ENCODE measurements around the gene LRRC34. TPM values are rescaled to one million over a fixed set of nuclear protein-coding genes. Genes with fewer than 3 reads are reported as not detected.
A peak's percentile ranks its signal among the peaks of the same experiment; 100 is the strongest.

LRRC34 gene
- total and polyA plus RNA-seq, 9 of the 15 experiments (the other 6 are each of a cell fraction or from before 2014, with no cell fraction given), result 0.17 to 0.30 TPM; not detected in 7

DNA sequence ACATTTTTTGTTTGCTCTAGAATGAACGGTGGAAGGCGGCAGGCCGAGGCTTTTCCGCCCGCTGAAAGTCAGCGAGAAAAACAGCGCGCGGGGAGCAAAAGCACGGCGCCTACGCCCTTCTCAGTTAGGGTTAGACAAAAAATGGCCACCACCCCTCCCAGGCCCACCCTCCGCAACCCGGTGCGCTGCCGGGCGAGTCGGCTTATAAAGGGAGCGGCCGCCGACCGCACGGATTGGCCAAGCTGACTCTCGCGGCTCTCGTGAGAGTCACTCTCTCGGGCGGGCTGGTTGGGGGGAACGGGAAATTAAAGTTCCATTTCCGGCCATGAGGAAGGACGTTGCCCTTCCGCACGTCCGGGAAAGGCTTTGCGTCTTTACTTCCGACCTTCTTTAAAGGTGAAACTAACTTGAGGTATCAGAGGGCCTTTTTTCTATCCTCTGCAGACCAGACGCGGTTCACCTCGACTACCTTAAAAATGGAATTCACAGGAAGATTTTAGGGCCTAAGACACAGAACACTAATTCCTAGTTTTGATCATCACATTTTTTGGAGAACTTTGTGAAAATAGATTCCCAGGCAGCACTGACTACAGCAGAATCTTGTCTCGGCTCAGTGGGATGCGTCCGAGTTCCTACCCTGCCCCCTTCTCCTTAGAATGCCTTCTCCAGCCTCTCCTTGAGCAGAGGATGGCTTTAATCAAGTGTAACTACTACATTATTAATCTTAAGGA lies 47.7 kb downstream of the LRRC34 start, which contains the start of gene TERC (continued):
- TF ChIP-seq, protein P1, sequence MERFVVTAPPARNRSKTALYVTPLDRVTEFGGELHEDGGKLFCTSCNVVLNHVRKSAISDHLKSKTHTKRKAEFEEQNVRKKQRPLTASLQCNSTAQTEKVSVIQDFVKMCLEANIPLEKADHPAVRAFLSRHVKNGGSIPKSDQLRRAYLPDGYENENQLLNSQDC (CRISPR knock-in tag; IDR thresholded peaks at IDR 0.05), result peak; percentile 86
- TF ChIP-seq ZFP30 (CRISPR knock-in tag; IDR thresholded peaks at IDR 0.05; ENCODE audit: borderline replicate concordance) (peak; percentile 49; the same call in 1 of the 2 replicates), MAFF (IDR thresholded peaks at IDR 0.05; ENCODE audit: low read length) (no peak; the same call in 1 of the 2 replicates), ARHGAP35 (IDR thresholded peaks at IDR 0.05; ENCODE audit: partially characterized antibody) (peak; percentile 60), SRSF1 (IDR thresholded peaks at IDR 0.05; ENCODE audit: low read depth, low read length) (0 out of 2 replicates have a peak, but pooled peaks have one; percentile 26), MAFK (IDR thresholded peaks at IDR 0.05; ENCODE audit: low read length) (no peak), GATAD2B (IDR thresholded peaks at IDR 0.05; ENCODE audit: borderline replicate concordance) (no peak), POLR3G (IDR thresholded peaks at IDR 0.05; ENCODE audit: extremely low read depth, insufficient read length, insufficient replicate concordance) (no peak), KAT8 (IDR thresholded peaks at IDR 0.05; ENCODE audit: low read depth) (no peak), KLF6 (CRISPR knock-in tag; IDR thresholded peaks at IDR 0.05; ENCODE audit: borderline replicate concordance) (peak; percentile 73; the same call in 1 of the 2 replicates), RFX1 (IDR thresholded peaks at IDR 0.05) (no peak), HDAC8 (tag; IDR thresholded peaks at IDR 0.05) (no peak), KDM5B (IDR thresholded peaks at IDR 0.05; ENCODE audit: insufficient replicate concordance, low read depth, low read length) (peak; percentile 83), MBD2 (IDR thresholded peaks at IDR 0.05; ENCODE audit: borderline replicate concordance, low read depth) (peak; percentile 67; the same call in 1 of the 2 replicates), LARP7 (IDR thresholded peaks at IDR 0.05) (no peak), NUFIP1 (IDR thresholded peaks at IDR 0.05; ENCODE audit: partially characterized antibody) (no peak), TCF7 (IDR thresholded peaks at IDR 0.05; ENCODE audit: borderline replicate concordance) (no peak), FOXA1 (IDR thresholded peaks at IDR 0.05; ENCODE audit: borderline replicate concordance) (no peak), MAFG (tag; conservative IDR thresholded peaks at IDR 0.05) (no peak), ZNF12 (CRISPR knock-in tag; IDR thresholded peaks at IDR 0.05) (no peak), DNMT1 (IDR thresholded peaks at IDR 0.05) (no peak)
- TF ChIP-seq, protein P2, sequence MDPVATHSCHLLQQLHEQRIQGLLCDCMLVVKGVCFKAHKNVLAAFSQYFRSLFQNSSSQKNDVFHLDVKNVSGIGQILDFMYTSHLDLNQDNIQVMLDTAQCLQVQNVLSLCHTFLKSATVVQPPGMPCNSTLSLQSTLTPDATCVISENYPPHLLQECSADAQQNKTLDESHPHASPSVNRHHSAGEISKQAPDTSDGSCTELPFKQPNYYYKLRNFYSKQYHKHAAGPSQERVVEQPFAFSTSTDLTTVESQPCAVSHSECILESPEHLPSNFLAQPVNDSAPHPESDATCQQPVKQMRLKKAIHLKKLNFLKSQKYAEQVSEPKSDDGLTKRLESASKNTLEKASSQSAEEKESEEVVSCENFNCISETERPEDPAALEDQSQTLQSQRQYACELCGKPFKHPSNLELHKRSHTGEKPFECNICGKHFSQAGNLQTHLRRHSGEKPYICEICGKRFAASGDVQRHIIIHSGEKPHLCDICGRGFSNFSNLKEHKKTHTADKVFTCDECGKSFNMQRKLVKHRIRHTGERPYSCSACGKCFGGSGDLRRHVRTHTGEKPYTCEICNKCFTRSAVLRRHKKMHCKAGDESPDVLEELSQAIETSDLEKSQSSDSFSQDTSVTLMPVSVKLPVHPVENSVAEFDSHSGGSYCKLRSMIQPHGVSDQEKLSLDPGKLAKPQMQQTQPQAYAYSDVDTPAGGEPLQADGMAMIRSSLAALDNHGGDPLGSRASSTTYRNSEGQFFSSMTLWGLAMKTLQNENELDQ (CRISPR knock-in tag; IDR thresholded peaks at IDR 0.05; ENCODE audit: borderline replicate concordance), result no peak
- TF ChIP-seq, protein P3, sequence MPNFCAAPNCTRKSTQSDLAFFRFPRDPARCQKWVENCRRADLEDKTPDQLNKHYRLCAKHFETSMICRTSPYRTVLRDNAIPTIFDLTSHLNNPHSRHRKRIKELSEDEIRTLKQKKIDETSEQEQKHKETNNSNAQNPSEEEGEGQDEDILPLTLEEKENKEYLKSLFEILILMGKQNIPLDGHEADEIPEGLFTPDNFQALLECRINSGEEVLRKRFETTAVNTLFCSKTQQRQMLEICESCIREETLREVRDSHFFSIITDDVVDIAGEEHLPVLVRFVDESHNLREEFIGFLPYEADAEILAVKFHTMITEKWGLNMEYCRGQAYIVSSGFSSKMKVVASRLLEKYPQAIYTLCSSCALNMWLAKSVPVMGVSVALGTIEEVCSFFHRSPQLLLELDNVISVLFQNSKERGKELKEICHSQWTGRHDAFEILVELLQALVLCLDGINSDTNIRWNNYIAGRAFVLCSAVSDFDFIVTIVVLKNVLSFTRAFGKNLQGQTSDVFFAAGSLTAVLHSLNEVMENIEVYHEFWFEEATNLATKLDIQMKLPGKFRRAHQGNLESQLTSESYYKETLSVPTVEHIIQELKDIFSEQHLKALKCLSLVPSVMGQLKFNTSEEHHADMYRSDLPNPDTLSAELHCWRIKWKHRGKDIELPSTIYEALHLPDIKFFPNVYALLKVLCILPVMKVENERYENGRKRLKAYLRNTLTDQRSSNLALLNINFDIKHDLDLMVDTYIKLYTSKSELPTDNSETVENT (CRISPR knock-in tag; IDR thresholded peaks at IDR 0.05), result peak; percentile 89
- TF ChIP-seq, protein P4, sequence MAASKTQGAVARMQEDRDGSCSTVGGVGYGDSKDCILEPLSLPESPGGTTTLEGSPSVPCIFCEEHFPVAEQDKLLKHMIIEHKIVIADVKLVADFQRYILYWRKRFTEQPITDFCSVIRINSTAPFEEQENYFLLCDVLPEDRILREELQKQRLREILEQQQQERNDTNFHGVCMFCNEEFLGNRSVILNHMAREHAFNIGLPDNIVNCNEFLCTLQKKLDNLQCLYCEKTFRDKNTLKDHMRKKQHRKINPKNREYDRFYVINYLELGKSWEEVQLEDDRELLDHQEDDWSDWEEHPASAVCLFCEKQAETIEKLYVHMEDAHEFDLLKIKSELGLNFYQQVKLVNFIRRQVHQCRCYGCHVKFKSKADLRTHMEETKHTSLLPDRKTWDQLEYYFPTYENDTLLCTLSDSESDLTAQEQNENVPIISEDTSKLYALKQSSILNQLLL (CRISPR knock-in tag; IDR thresholded peaks at IDR 0.05; ENCODE audit: borderline replicate concordance), result no peak
